Left hindlimb (tissue), 1 donor: ENCODE data around the gene ZNF777.
"Not testable (repeated sequence)": the region's sequence is repeated elsewhere in the genome, so short reads cannot be mapped to it uniquely, and the experiment has no call there.

Experiments
- DNase-seq: peaks from one replicate; pipeline ENCODE4 v3.0.0-alpha.2; 2018

ZNF777 gene

GRCh38 chr7:149460493-149461277 is at the start of gene ZNF777:
TSS of gene ZNF777 (minus strand) at chr7:149461062. CDS start at chr7:149456022, 5,040 bp downstream.
- peak; percentile 90 for DNase-seq

GRCh38 chr7:149510248-149510647 is 49.4 kb upstream of the ZNF777 start:
- DNase-seq = no peak

GRCh38 chr7:149509774-149510173 is 48.9 kb upstream of the ZNF777 start:
- DNase-seq = no peak

GRCh38 chr7:149505551-149505950 is 44.7 kb upstream of the ZNF777 start:
- no peak for DNase-seq

GRCh38 chr7:149501651-149502050 is 40.8 kb upstream of the ZNF777 start:
- DNase-seq = no peak

- no peak for DNase-seq
Measured at GRCh38 chr7:149500910-149501309, 40.0 kb upstream of the ZNF777 start.

GRCh38 chr7:149500201-149500600 is 39.3 kb upstream of the ZNF777 start:
- no peak for DNase-seq

GRCh38 chr7:149498811-149499210 is 37.9 kb upstream of the ZNF777 start:
- DNase-seq = no peak

GRCh38 chr7:149497467-149498261 is 36.8 kb upstream of the ZNF777 start, which contains the start of gene ZNF746:
TSS of gene ZNF746 (minus strand) at chr7:149497809. CDS start at chr7:149497536, 273 bp downstream.
- DNase-seq = peak; percentile 82

- peak; percentile 69 for DNase-seq
Measured at GRCh38 chr7:149496642-149497391, 36.0 kb upstream of the ZNF777 start.

GRCh38 chr7:149495785-149496641 is 35.2 kb upstream of the ZNF777 start:
- peak; percentile 79 for DNase-seq

GRCh38 chr7:149494738-149495368 is 34.0 kb upstream of the ZNF777 start:
- DNase-seq = no peak

GRCh38 chr7:149493975-149494374 is 33.1 kb upstream of the ZNF777 start:
- DNase-seq = not testable (repeated sequence)

- no peak for DNase-seq
Measured at GRCh38 chr7:149493366-149493765, 32.5 kb upstream of the ZNF777 start.

GRCh38 chr7:149490083-149490760 is 29.4 kb upstream of the ZNF777 start:
- DNase-seq = no peak

GRCh38 chr7:149489391-149490024 is 28.6 kb upstream of the ZNF777 start:
- DNase-seq = no peak

- no peak for DNase-seq
Measured at GRCh38 chr7:149479568-149479967, 18.7 kb upstream of the ZNF777 start.

GRCh38 chr7:149478754-149479153 is 17.9 kb upstream of the ZNF777 start:
- DNase-seq = no peak

GRCh38 chr7:149477494-149478443 is 16.9 kb upstream of the ZNF777 start:
- DNase-seq = no peak
